OCI-LY1 (cell line): ENCODE measurements around the gene MICOS13.
A peak's percentile ranks its signal among the peaks of the same experiment; 100 is the strongest.

Source experiments
- H2AFZ ChIP-seq: fragments of 200-600 bp; sonication (generic), shearing (Covaris generic); 2 replicates; pipeline ENCODE4 v1.6.0; 2014; ENCODE audit warnings: antibody characterized with exemption, mild to moderate bottlenecking, low read length
- H3F3A ChIP-seq: fragments of 200-600 bp; sonication (generic), shearing (Covaris generic); 2 replicates; pipeline ENCODE4 v1.6.0; 2014; ENCODE audit warnings: mild to moderate bottlenecking, antibody characterized with exemption, low read length, moderate library complexity; ENCODE audit not compliant: insufficient read depth
- H3K27ac ChIP-seq: fragments of 200-600 bp; sonication (generic); 2 replicates; pipeline ENCODE4 v1.5.1; 2014; ENCODE audit warnings: low read length, mixed run types, mild to moderate bottlenecking, low read depth; ENCODE audit not compliant: poor library complexity, severe bottlenecking
- H3K27me3 ChIP-seq: fragments of 200-600 bp; sonication (generic); 2 replicates; pipeline ENCODE4 v1.6.0; 2014; ENCODE audit warnings: antibody characterized with exemption, mild to moderate bottlenecking, low read length, moderate library complexity; ENCODE audit not compliant: insufficient read depth
- H3K36me3 ChIP-seq: fragments of 200-600 bp; sonication (generic); 2 replicates; pipeline ENCODE4 v1.6.1; 2014; ENCODE audit warnings: mild to moderate bottlenecking, antibody characterized with exemption, low read length, moderate library complexity, mixed read lengths; ENCODE audit not compliant: insufficient read depth
- H3K4me1 ChIP-seq: fragments of 200-600 bp; sonication (generic); 2 replicates; pipeline ENCODE4 v1.5.1; 2014; ENCODE audit warnings: mild to moderate bottlenecking, low read length, moderate library complexity; ENCODE audit not compliant: insufficient read depth, severe bottlenecking
- H3K4me2 ChIP-seq: fragments of 200-600 bp; sonication (generic), shearing (Covaris generic); 2 replicates; pipeline ENCODE4 v1.6.1; 2014; ENCODE audit warnings: low read length
- H3K4me3 ChIP-seq: fragments of 200-600 bp; sonication (generic); 2 replicates; pipeline ENCODE4 v1.5.1; 2014; ENCODE audit warnings: low read length, low read depth, mild to moderate bottlenecking, mixed read lengths; ENCODE audit not compliant: poor library complexity, severe bottlenecking
- H3K79me2 ChIP-seq: fragments of 200-600 bp; shearing (Covaris generic); 2 replicates; pipeline ENCODE4 v1.6.1; 2016; ENCODE audit warnings: mixed run types, low read length, mixed read lengths; ENCODE audit not compliant: insufficient read depth
- H3K9ac ChIP-seq: fragments of 200-600 bp; sonication (generic), shearing (Covaris generic); 2 replicates; pipeline ENCODE4 v1.6.1; 2014; ENCODE audit warnings: mild to moderate bottlenecking, low read length, mixed read lengths
- H3K9me2 ChIP-seq: fragments of 200-600 bp; sonication (generic), shearing (Covaris generic); 2 replicates; pipeline ENCODE4 v1.6.1; 2014; ENCODE audit warnings: low read depth, mild to moderate bottlenecking, low read length, mixed read lengths
- H3K9me3 ChIP-seq: fragments of 200-600 bp; shearing (Covaris generic); 2 replicates; pipeline ENCODE4 v1.6.1; 2014; ENCODE audit warnings: low read length, mixed read lengths
- H4K20me1 ChIP-seq: fragments of 200-600 bp; sonication (generic), shearing (Covaris generic); 2 replicates; pipeline ENCODE4 v1.6.0; 2016; ENCODE audit warnings: mild to moderate bottlenecking, low read length; ENCODE audit not compliant: insufficient read depth
- EZH2 ChIP-seq: fragments of 200-600 bp; sonication (generic), shearing (Covaris generic); IDR thresholded peaks from 2 replicates; pipeline ENCODE4 v1.8.0; 2017; ENCODE audit warnings: borderline replicate concordance, mixed run types, mild to moderate bottlenecking, antibody characterized with exemption, low read length, moderate library complexity, mixed read lengths
- TF ChIP-seq, protein P1 (sequence below): fragments of 200-600 bp; sonication (generic), shearing (Covaris generic); IDR thresholded peaks from 2 replicates; pipeline ENCODE4 v1.5.1; 2017; ENCODE audit warnings: mild to moderate bottlenecking, antibody characterized with exemption, low read length, moderate library complexity, mixed read lengths

The MICOS13 gene

GRCh38 chr19:5694956-5695648 lies 14.8 kb upstream of the MICOS13 start:
- Histone ChIP-seq H3K4me1 (peaks cover 51% of the 10 kb centered on the region), H3F3A (no peaks in the 10 kb centered on the region), H3K27ac (peak overlapping the region; percentile 73), H3K9me2 (no peaks in the 10 kb centered on the region), H3K4me3 (no peak overlapping the region), H3K36me3 (peaks cover 86% of the 10 kb centered on the region), H3K9me3 (no peaks in the 10 kb centered on the region), H3K27me3 (no peaks in the 10 kb centered on the region), H3K79me2 (peaks cover 32% of the 10 kb centered on the region), H3K4me2 (no peak overlapping the region; the same call in 1 of the 2 replicates), H4K20me1 (no peaks in the 10 kb centered on the region), H3K9ac (no peak overlapping the region; the same call in 1 of the 2 replicates), H2AFZ (no peak overlapping the region)
- no peak for TF ChIP-seq EZH2
- TF ChIP-seq, protein P1, sequence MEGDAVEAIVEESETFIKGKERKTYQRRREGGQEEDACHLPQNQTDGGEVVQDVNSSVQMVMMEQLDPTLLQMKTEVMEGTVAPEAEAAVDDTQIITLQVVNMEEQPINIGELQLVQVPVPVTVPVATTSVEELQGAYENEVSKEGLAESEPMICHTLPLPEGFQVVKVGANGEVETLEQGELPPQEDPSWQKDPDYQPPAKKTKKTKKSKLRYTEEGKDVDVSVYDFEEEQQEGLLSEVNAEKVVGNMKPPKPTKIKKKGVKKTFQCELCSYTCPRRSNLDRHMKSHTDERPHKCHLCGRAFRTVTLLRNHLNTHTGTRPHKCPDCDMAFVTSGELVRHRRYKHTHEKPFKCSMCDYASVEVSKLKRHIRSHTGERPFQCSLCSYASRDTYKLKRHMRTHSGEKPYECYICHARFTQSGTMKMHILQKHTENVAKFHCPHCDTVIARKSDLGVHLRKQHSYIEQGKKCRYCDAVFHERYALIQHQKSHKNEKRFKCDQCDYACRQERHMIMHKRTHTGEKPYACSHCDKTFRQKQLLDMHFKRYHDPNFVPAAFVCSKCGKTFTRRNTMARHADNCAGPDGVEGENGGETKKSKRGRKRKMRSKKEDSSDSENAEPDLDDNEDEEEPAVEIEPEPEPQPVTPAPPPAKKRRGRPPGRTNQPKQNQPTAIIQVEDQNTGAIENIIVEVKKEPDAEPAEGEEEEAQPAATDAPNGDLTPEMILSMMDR = no peak

DNA sequence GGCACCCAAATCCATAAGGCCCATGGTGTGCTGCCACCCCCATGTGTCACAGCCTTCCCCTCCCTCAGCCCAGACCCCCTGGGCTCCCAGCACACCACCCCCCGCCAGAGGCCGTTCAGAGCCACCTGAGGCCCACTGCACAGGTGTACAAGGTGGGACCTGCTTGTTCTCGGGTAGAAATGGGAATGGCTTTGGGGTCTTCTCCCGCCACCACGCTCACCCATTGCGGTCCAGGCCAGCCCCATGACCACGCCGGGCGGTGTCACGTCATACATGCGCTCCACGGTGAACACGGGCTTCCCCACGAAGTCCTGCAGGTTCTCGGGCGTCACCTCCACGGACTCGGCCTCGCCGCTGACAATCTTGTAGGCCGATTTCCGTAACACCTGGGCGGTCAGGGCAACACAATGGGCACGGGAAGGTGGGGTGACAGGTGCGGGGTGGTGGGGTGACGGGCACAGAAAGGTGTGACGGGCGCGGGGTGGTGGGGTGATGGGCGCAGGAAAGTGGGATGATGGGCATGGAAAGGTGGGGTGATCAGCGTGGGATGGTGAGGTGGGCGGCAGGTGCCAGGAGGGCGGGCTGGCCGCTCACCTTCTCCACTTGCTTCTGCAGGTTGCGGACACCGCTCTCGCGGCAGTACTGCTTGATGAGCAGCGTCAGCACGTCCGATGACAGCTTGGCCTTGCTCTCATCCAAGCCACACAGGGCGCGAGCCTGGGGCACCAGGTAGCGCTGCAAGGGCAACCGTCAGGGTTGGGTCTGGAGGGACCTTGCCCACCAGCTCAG lies 14.0 kb upstream of the MICOS13 start:
- Histone ChIP-seq H3K4me1 (peaks cover 48% of the 10 kb centered on the region), H3K4me3 (no peak overlapping the region), H3K9me3 (no peaks in the 10 kb centered on the region), H3K79me2 (peaks cover 32% of the 10 kb centered on the region), H2AFZ (no peak overlapping the region), H3F3A (no peaks in the 10 kb centered on the region), H3K27me3 (no peaks in the 10 kb centered on the region), H4K20me1 (no peaks in the 10 kb centered on the region), H3K36me3 (peaks cover 84% of the 10 kb centered on the region), H3K9me2 (no peaks in the 10 kb centered on the region), H3K27ac (no peak overlapping the region), H3K9ac (no peak overlapping the region), H3K4me2 (peak overlapping the region; percentile 18; the same call in 1 of the 2 replicates)
- TF ChIP-seq EZH2 = no peak
- TF ChIP-seq, protein P1 = no peak

- no peak overlapping the region for H3K27ac ChIP-seq
- H3K9me2 ChIP-seq = no peaks in the 10 kb centered on the region
Observed at GRCh38 chr19:5693195-5694166, 13.2 kb upstream of the MICOS13 start.

More at GRCh38 chr19:5693195-5694166, 13.2 kb upstream of the MICOS13 start:
- Histone ChIP-seq H3K9ac (no peak overlapping the region; the same call in 1 of the 2 replicates), H3K36me3 (peaks cover 81% of the 10 kb centered on the region), H2AFZ (no peak overlapping the region), H3K4me2 (peak overlapping the region; percentile 68; the same call in 1 of the 2 replicates), H3F3A (no peaks in the 10 kb centered on the region), H3K4me3 (peak overlapping the region; percentile 99), H3K27me3 (no peaks in the 10 kb centered on the region), H3K79me2 (peaks cover 32% of the 10 kb centered on the region), H3K4me1 (peaks cover 39% of the 10 kb centered on the region), H3K9me3 (no peaks in the 10 kb centered on the region), H4K20me1 (no peaks in the 10 kb centered on the region)
- TF ChIP-seq, protein P1 = no peak
- no peak for TF ChIP-seq EZH2
